HL-60 (cell line): ENCODE results near the gene PRKAG2.

Experiments
- GABPA ChIP-seq: IDR thresholded peaks from 2 replicates; pipeline ENCODE4 v1.6.1; 2012; ENCODE audit warnings: low read depth
- POLR2AphosphoS5 ChIP-seq: IDR thresholded peaks from 2 replicates; pipeline ENCODE4 v1.6.1; 2012; ENCODE audit warnings: low read depth
- TF ChIP-seq, protein P1 (sequence below): IDR thresholded peaks from 2 replicates; pipeline ENCODE4 v1.6.1; 2012; ENCODE audit warnings: low read depth; ENCODE audit not compliant: insufficient replicate concordance
- TF ChIP-seq, protein P2 (sequence below): IDR thresholded peaks from one replicate; pipeline ENCODE4 v1.5.1; 2011; ENCODE audit warnings: low read length, control low read depth, inconsistent platforms; ENCODE audit not compliant: insufficient read depth

DNA sequence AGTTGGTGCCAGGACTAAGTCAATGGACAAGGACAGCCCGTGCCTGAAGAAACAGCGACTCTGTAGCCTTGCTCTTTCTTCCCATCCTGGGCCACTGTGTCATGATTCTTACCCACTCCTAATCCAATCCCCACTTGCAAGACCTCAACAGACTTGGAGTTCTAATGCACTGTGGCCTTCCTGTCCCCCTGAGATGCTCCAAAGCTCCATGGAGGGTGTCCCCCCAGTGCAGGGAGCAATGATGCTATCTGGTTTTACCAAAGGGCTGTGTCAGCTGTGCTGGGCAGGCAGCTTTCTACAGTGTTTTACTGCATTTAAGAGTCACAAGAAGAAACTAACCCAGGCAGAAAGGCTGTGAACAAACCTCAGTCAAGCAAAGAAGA is 108.1 kb downstream of the PRKAG2 start:
- TF ChIP-seq, protein P1, sequence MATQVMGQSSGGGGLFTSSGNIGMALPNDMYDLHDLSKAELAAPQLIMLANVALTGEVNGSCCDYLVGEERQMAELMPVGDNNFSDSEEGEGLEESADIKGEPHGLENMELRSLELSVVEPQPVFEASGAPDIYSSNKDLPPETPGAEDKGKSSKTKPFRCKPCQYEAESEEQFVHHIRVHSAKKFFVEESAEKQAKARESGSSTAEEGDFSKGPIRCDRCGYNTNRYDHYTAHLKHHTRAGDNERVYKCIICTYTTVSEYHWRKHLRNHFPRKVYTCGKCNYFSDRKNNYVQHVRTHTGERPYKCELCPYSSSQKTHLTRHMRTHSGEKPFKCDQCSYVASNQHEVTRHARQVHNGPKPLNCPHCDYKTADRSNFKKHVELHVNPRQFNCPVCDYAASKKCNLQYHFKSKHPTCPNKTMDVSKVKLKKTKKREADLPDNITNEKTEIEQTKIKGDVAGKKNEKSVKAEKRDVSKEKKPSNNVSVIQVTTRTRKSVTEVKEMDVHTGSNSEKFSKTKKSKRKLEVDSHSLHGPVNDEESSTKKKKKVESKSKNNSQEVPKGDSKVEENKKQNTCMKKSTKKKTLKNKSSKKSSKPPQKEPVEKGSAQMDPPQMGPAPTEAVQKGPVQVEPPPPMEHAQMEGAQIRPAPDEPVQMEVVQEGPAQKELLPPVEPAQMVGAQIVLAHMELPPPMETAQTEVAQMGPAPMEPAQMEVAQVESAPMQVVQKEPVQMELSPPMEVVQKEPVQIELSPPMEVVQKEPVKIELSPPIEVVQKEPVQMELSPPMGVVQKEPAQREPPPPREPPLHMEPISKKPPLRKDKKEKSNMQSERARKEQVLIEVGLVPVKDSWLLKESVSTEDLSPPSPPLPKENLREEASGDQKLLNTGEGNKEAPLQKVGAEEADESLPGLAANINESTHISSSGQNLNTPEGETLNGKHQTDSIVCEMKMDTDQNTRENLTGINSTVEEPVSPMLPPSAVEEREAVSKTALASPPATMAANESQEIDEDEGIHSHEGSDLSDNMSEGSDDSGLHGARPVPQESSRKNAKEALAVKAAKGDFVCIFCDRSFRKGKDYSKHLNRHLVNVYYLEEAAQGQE, result no peak
- TF ChIP-seq, protein P2, sequence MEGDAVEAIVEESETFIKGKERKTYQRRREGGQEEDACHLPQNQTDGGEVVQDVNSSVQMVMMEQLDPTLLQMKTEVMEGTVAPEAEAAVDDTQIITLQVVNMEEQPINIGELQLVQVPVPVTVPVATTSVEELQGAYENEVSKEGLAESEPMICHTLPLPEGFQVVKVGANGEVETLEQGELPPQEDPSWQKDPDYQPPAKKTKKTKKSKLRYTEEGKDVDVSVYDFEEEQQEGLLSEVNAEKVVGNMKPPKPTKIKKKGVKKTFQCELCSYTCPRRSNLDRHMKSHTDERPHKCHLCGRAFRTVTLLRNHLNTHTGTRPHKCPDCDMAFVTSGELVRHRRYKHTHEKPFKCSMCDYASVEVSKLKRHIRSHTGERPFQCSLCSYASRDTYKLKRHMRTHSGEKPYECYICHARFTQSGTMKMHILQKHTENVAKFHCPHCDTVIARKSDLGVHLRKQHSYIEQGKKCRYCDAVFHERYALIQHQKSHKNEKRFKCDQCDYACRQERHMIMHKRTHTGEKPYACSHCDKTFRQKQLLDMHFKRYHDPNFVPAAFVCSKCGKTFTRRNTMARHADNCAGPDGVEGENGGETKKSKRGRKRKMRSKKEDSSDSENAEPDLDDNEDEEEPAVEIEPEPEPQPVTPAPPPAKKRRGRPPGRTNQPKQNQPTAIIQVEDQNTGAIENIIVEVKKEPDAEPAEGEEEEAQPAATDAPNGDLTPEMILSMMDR, result no peak
- TF ChIP-seq GABPA (no peak), POLR2AphosphoS5 (no peak)
